Activated T-helper 1 cell treated with Interleukin-2 at 50 U/mL for 16 hours (primary cell): ENCODE data around the gene GHRL.
"Not testable (repeated sequence)": the region's sequence is repeated elsewhere in the genome, so short reads cannot be mapped to it uniquely, and the experiment has no call there.

Experiments
- DNase-seq: peaks from one replicate; pipeline ENCODE4 v3.0.0-alpha.2; 2020; ENCODE audit warnings: low read depth

The GHRL gene

GRCh38 chr3:10273702-10274305 is 18.9 kb downstream of the GHRL start:
- DNase-seq = no peak

GRCh38 chr3:10272977-10273376 is 19.8 kb downstream of the GHRL start:
- no peak for DNase-seq

GRCh38 chr3:10272476-10272875 is 20.3 kb downstream of the GHRL start:
- DNase-seq = not testable (repeated sequence)

- no peak for DNase-seq
Observed at GRCh38 chr3:10269443-10269842, 23.3 kb downstream of the GHRL start.

GRCh38 chr3:10268930-10269329 is 23.8 kb downstream of the GHRL start:
- no peak for DNase-seq

- DNase-seq = no peak
Observed at GRCh38 chr3:10268116-10268515, 24.6 kb downstream of the GHRL start.

GRCh38 chr3:10266936-10267335 is 25.8 kb downstream of the GHRL start:
- not testable (repeated sequence) for DNase-seq

GRCh38 chr3:10265833-10266232 is 26.9 kb downstream of the GHRL start:
- no peak for DNase-seq

- peak; percentile 34 for DNase-seq
Observed at GRCh38 chr3:10263646-10264363, 28.9 kb downstream of the GHRL start.

- no peak for DNase-seq
Observed at GRCh38 chr3:10262027-10262426, 30.7 kb downstream of the GHRL start.

- no peak for DNase-seq
Observed at GRCh38 chr3:10260211-10260701, 32.5 kb downstream of the GHRL start.

GRCh38 chr3:10259798-10260197 is 32.9 kb downstream of the GHRL start:
- no peak for DNase-seq

GRCh38 chr3:10259036-10259435 is 33.7 kb downstream of the GHRL start:
- DNase-seq = no peak

- DNase-seq = no peak
Observed at GRCh38 chr3:10255835-10256234, 36.9 kb downstream of the GHRL start.

GRCh38 chr3:10253731-10254130 is 39.0 kb downstream of the GHRL start:
- DNase-seq = no peak

GRCh38 chr3:10251006-10251405 is 41.7 kb downstream of the GHRL start:
- DNase-seq = no peak

- no peak for DNase-seq
Observed at GRCh38 chr3:10249833-10250232, 42.9 kb downstream of the GHRL start.

GRCh38 chr3:10248984-10249748 is 43.6 kb downstream of the GHRL start:
- DNase-seq = peak; percentile 28

GRCh38 chr3:10248184-10248983 is 44.4 kb downstream of the GHRL start, which contains the start of gene TATDN2:
Gene TATDN2, plus strand, starts transcription at chr3:10248459. Its CDS starts 742 bp downstream, at chr3:10249201.
- DNase-seq = peak; percentile 88

- no peak for DNase-seq
Observed at GRCh38 chr3:10247679-10248183, 45.0 kb downstream of the GHRL start.

- DNase-seq = no peak
Observed at GRCh38 chr3:10245081-10245712, 47.5 kb downstream of the GHRL start.
